GM21526 (cell line): ENCODE results near the gene BAD.
A peak's percentile ranks its signal among the peaks of the same experiment; 100 is the strongest.
"Not testable (repeated sequence)": the region's sequence is repeated elsewhere in the genome, so short reads cannot be mapped to it uniquely, and the experiment has no call there.

Experiments used
- ATAC-seq: cut with Tn5 transposase; IDR thresholded peaks from one replicate; pipeline ENCODE4 v1.9.1; 2021; ENCODE audit warnings: moderate library complexity; ENCODE audit not compliant: unreplicated experiment, low FRiP score

BAD gene

GRCh38 chr11:64315667-64316526 is 31.4 kb upstream of the BAD start:
- not testable (repeated sequence) for ATAC-seq

DNA sequence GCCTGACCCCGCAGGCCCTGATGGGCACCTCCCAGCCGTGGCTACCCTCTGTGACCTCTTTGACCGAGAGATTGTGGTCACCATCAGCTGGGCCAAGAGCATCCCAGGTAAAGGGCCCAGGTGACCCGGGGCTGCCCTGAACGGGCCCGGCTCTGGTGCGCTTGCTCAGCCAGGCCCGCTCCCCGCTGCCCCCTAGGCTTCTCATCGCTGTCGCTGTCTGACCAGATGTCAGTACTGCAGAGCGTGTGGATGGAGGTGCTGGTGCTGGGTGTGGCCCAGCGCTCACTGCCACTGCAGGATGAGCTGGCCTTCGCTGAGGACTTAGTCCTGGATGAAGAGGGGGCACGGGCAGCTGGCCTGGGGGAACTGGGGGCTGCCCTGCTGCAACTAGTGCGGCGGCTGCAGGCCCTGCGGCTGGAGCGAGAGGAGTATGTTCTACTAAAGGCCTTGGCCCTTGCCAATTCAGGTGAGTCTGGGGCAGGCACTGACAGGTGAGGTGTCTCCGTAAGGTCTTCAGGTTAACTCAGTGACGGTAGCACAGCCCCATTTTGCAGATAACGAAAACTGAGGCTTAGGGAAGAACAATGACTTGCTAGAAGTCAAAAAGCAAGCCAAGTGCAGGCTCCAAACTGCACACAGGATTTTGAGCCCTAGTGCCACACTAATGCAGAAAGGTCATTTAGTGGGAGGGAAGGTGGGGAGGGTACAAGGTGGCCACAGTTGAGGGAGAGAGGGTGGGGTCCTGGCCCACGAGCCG is 30.5 kb upstream of the BAD start:
- no peak for ATAC-seq

DNA sequence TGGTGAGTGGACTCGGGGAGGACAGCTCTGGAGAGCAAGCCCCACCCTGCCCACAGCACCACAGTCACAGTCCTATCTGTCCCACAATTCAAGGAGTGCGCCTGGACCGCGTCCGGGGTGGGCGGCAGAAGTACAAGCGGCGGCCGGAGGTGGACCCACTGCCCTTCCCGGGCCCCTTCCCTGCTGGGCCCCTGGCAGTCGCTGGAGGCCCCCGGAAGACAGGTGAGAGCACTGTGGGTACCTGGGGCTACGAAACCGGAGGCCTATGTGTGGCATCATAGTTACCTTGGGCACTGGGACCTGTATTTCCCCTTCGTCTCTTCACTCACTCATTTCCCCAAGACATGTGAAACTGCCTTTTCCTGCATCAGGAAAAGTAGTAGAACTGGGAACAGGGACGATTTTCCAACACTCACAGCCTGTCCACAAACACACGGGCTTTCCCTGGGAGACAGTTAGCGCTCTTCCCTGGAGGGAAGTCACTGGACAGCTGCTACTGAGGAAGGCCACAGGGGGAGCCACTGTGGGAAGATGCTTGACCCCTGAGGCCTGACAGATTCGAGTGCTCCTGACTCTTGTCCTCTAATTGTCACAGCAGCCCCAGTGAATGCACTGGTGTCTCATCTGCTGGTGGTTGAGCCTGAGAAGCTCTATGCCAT is 29.8 kb upstream of the BAD start:
- ATAC-seq = no peak

GRCh38 chr11:64313491-64314145 is 29.2 kb upstream of the BAD start:
- no peak for ATAC-seq

DNA sequence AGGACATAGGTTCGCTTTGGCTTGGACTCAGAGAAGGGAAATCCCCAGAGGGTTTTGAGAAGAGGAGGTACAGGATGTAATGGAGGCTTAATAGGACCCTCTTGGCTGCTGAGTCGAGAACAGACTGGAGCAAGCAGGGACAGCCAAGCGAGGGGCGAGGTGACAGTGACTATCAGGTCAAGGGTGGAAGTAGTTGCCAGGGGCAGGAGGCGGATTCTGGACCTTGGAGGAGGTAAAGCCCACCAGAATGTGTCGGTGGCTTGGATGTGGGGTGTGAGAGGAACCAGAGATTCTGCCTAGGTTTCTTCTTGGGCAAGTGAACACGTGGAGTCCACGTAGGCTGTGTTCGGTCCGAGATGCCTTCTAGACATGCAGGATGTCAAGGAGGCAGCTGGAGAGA is 28.5 kb upstream of the BAD start:
- ATAC-seq = no peak

DNA sequence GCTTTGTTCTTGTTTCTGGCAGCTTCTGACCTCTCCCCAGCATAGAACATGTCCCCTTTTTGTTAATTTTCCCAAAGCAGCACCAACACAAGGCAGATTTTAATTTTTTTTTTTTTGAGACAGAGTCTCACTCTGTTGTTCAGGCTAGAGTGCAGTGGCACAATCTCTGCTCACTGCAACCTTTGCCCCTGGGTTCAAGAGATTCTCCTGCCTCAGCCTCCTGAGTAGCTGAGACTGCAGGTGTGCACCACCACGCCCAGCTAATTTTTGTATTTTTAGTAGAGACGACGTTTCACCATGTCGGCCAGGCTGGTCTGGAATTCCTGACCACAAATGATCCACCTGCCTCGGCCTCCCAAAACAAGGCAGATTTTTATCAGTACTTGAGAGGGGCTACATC is 23.3 kb upstream of the BAD start:
- not testable (repeated sequence) for ATAC-seq

- no peak for ATAC-seq
These were observed 22.6 kb upstream of the BAD start for GRCh38 chr11:64306876-64307622.

DNA sequence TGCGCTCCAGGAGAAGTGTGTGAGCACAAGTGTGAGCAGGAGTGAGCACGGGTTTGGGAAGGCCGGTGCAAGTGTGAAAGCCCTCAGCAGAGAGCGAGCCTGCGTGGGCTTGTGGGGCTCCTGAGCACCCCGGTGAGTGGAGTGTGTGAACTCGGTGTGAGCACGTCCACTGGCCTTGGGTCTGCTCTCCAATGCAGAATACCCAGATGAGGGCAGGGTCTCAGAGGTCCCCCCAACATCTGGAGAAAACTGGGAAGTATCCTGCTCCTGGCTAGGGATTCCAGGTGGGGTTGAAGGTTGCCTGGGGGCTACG is 22.1 kb upstream of the BAD start:
- ATAC-seq = no peak

DNA sequence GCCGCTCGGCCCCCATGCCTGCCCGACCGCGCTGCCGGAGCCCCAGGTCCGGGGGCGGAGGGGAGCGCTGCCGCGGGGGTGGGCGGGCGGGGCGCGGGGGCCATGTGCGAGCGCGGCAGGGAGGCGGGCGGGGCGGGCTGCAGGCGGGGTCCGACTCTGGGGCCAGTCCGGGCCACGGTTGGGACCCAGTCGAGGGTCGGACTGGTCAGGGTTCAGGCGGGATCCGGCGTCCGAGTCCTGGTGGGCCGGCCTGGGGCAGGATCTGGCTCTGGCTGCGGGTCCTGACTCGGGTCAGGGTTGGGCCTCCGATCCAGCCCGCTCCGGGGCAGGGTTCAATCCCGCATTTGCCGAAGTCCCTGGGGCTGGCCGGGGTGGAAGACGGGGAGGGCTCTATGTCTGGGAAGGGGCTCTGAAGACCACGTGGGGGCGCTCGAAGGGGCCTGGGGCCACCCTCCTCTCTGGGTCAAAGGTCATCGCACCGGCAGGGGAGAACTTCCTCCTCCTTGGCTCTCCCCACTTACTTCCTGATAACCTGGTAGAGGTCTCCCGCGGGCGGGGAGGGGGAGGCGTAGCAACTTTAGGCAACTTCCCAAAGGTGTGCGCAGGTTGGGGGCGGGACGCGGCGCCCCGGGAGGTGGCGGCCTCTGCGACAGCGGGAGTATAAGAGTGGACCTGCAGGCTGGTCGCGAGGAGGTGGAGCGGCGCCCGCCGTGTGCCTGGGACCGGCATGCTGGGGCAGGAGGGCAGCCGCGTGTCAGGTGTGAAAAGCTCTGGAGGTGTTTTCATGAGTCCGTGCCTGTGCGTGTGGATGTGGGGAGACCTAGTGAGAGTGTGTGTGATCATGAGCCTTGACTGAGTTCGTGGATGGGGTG is 21.5 kb upstream of the BAD start:
- ATAC-seq = peak; percentile 12

- peak; percentile 53 for ATAC-seq
These were observed 20.7 kb upstream of the BAD start, which contains the start of gene ESRRA for GRCh38 chr11:64305075-64305690. Gene ESRRA (plus strand): TSS chr11:64305524. CDS start chr11:64307180, 1,656 bp downstream.

- peak; percentile 27 for ATAC-seq
These were observed 20.0 kb upstream of the BAD start for GRCh38 chr11:64304316-64305072.

DNA sequence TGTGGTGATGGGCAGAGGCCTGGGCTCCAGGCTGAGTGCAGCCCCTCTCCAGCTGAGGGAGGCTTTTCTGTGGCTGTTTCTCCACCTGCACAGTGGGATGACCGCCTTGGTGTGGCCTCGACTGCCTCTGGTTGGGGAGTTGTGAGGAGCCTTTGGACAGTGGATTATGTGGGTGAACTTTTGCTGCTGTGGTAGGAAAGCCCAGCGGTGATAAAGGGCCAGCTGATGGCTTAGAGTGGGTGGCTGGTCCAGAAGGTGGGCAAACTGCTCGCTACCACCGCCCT is 19.5 kb upstream of the BAD start:
- ATAC-seq = peak; percentile 0

- ATAC-seq = no peak
These were observed 18.9 kb upstream of the BAD start for GRCh38 chr11:64303109-64304031.

DNA sequence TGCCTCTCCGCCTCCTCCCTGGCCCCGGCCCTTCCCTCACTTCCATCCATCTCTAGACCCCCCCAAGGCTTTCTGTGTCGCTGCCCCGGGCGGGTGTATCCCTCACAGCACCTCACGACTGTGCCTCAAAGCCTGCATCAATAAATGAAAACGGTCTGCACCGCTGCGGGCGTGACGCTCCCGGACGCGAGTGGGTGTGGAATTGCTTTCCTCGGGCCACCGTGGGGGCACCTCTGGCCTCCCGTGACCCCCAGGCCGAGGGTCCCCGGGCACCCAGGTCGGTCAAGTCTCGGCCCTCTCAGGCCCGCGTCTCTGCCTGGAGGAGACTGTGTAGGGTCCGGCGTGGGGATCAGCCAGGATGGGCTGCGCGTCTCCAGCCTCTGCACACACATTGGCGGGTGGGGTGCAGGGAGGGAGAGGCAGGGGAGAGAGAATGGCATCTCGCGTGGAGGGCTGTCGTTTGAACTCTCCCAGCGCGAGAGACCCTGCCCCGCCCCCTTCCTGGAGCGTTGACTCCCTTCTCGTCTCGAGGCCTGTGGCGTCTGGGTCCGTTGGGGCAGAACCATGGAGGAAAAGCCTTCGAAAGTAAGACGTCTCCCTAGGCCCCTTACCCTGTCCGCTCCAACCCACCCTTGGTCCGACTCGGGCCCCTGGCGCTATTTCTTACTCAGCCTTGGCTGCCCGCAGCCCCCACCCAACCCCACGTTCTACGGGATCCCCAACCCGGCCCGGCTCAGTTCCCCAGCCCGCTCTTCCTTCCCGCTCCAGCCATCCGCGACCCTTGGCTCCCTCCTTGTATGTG is 15.6 kb upstream of the BAD start, which contains the start of gene CATSPERZ:
TSS of gene CATSPERZ (plus strand) at position 512 of the 802 bp plus-strand sequence. CDS start at position 565, 53 bp downstream.
- no peak for ATAC-seq

DNA sequence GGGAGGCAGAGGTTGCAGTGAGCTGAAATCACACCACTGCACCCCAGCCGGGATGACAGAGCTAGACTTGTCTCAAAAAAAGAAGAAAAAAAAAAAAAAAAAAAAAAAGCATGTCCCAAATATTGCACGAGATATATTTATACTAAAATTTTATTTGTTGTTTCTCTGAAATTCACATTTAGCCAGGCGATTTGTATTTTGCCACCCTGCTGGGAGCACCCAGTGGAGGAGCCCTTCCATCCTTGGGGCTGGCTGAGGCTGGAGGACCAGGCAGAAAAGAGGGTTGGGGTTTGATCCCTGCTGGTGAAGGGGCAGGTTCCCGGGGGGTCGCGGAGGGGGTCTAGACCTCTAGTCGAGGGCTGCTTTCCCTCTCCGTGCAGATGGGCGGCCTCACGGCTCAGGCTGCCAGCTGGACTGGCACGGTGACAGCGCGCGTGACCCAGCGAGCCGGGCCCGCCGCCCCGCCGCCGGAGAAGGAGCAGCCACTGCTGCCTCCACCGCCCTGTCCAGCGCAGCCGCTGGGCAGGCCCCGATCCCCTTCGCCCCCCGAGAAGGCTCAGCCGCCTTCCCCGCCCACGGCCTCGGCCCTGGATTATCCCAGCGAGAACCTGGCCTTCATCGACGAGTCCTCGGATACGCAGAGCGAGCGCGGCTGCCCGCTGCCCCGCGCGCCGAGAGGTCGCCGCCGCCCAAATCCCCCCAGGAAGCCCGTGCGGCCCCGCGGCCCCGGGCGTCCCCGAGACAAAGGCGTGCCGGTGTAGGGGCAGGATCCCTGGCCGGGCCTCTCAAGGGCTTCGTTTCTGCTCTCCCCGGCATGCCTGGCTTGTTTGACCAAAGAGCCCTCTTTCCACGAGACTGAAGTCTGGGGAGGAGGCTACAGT is 14.7 kb upstream of the BAD start:
- ATAC-seq = no peak
